Measurements from ENCODE around the gene ATP13A2.

Gene ATP13A2

GRCh38 chr1:17011439-17012307 is at the start of gene ATP13A2:
TSS of gene ATP13A2 (minus strand) at chr1:17011928. CDS start at chr1:17011738, 190 bp downstream.
- DNase-seq, result peak; percentile 88

GRCh38 chr1:17061486-17061885 is 49.8 kb upstream of the ATP13A2 start:
- DNase-seq, result no peak

DNA sequence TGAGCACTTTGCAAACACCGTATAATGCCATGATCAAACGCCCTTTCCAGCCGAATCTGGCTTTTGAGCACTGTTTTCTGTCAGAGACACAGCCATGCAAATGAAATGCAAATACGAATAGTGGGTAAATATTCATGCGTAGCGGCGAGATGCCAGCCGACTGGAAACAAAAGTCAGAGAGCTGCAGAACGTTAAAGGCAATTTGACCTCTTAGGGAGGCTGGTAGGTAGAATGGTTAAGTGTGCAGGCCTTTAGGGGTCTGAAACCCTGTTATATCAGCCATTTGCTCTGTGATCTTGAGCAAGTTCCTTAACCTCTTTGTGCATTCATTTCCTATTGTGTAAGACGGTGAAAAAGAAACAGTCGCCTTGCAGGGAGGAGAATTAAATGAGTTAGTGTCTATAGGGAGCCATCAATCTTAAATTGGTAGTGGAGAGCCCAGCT is 48.6 kb upstream of the ATP13A2 start:
- no peak for DNase-seq

DNA sequence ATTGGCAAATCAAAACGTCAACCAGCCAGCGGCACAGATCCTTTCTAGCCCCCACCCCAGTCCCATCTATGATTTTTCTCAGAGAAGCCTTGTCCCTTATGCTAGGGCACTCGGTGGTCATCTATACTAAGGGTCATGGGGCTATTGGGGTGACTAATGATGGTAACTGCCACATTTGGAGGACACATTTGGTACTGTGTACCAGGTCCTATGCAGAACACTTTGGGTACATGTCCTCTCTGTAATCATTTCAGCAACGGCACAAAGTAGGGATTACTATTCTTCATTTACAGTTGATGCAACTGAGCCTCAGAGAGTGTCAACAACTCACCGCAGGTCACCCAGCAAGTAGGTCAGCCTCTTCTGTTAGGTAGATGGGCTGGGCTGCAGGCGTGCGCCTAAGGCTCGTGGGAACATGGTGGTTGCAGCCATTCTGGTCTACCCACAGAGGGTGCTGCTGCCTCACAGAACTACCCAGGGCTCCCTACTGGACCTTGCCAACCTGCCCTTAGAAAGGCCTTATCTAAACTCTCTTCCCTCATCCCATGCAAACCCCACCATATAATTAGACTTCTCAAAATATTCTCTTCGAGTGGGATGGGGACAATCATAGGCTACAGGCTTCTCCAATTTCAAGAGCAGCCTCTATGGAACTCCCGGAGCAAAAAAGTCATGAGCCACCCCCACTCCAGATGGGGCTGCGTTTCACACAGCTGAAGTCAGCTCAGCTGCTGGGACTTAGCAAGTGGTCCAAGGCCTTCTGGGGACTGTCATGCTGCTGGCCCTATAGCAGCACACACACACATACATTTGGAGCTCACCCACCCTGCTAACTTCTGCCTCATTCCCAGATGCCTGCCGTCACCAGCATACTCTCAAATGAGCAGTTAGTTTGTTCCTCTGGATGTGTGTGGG is 47.9 kb upstream of the ATP13A2 start:
- peak; percentile 73 for DNase-seq

DNA sequence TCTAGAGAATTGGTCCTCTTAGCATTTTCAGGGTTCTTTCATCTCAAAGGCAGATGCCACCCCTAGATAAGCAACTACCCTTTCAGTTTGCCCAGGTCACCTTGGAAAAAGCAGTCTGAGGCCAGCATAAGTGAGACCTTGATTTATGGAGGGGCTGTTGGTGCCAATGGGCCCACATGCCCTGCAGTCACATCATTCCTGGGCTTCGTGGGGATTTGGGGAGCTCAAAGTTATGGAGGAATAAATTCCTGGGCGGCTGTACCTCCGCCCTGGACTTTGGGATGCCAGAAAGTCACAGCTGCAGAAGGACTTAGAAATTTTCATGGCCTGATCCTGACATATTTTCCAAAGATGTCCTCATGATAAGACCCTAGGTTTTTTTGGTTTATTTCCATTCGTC is 44.8 kb upstream of the ATP13A2 start:
- no peak for DNase-seq

- DNase-seq, result no peak
Measured at GRCh38 chr1:17055801-17056200, 44.1 kb upstream of the ATP13A2 start.

DNA sequence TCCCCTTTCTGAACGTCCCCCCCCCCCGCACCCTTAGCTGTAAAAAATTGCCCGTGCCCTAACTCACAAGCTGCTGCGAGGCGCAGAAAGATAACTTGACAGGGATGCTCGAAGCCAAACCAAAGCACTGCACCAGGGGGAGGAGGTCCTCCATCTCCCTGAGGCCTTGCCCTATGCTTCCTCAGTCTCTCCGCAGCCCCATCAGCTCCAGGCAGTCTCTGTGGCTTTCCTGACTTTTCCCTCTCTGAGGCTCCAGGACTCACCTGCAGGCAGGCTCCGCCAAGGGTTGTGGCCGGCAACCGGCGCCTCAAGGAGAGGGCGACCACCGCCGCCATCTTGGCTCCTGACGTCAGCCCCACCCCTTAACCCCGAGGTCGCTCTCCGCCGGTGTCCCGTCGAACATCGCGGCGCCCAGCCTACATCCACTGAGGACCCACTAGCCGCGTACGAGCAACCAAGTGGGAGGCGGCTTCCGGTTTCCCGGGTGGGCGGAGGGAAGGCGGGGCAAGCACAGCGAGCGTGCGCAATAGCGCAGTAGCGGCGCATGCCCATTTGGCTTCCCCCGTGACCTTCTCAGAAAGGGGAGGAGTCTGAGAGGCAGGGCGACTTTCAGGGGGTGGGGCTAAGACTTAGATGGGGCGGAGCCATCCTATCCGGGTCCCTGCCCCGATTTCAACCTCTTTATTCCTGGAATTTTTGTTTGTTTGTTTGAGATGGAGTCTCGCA is 42.1 kb upstream of the ATP13A2 start, which contains the start of gene SDHB:
TSS of gene SDHB (minus strand) at position 348 of the 726 bp plus-strand sequence. CDS start at position 335, 13 bp downstream.
- peak; percentile 98 for DNase-seq

- no peak for DNase-seq
Measured at GRCh38 chr1:17053086-17053684, 41.5 kb upstream of the ATP13A2 start.

DNA sequence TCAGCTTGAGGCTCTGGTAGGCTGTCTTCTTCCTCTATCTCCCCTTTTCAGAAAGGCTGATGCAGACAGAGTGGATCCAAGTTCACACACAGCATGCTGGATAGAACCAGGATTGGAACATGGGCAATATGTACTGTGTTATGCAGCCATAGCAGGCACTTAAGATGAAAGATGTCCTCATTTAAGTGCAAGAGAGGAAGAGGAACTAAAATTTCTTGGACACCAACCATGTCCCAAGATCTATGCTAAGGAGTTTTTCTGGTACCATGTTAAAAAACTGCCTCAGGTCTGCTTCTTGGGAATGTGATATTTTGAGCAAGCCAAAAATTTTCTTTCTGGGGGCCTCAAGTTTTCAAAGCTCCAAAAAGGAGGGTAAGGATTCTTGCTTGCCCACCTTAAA is 40.9 kb upstream of the ATP13A2 start:
- DNase-seq, result no peak

GRCh38 chr1:17052038-17052437 is 40.3 kb upstream of the ATP13A2 start:
- no peak for DNase-seq

- DNase-seq, result no peak
Measured at GRCh38 chr1:17047924-17048323, 36.2 kb upstream of the ATP13A2 start.

- no peak for DNase-seq
Measured at GRCh38 chr1:17046334-17046657, 34.6 kb upstream of the ATP13A2 start.

GRCh38 chr1:17045634-17046333 is 34.1 kb upstream of the ATP13A2 start:
- DNase-seq, result peak; percentile 57

DNA sequence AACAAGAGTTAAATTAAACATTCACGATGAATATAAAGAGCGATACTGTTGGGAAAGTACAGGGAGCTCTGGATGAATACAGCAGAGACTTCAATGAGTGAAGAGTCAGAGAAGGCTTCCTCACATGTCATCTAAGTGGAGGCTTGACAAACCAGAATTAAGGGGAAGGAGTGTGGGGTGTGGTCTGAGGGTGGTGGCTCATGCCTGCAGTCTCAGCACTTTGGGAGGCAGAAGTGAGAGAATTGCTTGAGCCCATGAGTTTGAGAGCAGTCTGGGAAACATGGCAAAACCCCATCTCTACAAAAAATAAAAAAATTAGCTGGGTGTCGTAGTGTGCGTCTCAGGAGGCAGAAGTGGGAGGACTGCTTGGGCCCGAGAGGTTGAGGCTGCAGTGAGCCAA is 33.4 kb upstream of the ATP13A2 start:
- DNase-seq, result no peak

DNA sequence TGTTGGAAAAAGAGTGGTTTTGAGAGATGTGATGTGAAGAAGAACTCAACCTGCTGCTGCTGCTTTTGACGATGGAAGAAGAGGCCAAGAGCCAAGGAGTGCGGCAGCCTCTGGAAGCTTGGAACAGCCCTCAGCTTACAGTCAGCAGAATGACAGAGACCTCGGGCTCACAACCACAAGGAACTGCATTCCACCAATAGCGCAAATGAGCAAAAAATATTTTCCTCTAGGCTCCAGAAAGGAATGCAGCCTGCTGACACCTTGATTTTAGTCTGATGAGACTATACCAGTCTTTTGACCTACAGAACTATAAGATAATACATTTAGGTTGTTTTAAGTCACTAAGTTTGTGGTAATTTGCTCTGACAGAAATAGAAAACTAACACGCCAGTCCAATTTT is 31.9 kb upstream of the ATP13A2 start:
- DNase-seq, result no peak

GRCh38 chr1:17040135-17040534 is 28.4 kb upstream of the ATP13A2 start:
- no peak for DNase-seq

- no peak for DNase-seq
Measured at GRCh38 chr1:17039522-17039921, 27.8 kb upstream of the ATP13A2 start.

DNA sequence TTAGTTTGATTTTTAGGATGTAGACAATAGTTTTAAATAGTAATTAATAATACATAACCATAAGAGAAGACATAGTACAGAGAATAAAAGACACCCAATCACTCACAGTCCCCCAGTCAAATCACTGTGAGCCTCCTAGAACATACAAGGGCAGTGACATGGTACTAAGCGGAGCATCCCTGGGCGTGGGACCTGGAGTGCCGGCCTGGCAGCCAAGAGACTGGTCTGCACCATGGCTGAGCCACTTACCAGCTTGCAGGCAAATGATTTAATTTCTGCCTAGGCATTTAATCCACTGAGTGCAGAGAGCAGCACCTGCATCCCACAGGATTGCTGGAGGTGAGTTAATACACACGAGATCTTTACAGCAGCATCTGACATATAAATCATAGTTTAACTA is 21.8 kb upstream of the ATP13A2 start:
- no peak for DNase-seq

DNA sequence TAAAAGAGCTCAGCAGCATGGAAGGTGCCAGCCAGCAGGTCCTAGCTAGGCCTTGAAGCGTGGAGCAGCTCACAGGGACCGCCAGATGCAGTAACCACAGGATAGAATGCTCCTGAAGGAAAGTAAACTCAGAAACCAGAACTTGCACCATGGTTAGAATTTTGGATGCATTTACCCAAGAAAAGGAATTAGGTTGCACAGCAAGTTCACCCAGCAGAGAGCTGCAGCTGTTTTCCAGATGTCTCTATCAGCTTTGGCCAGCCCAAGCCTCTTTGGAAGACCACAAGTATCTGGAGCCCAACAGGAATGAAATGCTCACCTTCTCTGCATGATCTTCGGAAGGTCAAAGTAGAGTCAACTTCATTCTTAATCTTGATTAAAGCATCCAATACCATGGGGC is 21.0 kb upstream of the ATP13A2 start:
- no peak for DNase-seq

DNA sequence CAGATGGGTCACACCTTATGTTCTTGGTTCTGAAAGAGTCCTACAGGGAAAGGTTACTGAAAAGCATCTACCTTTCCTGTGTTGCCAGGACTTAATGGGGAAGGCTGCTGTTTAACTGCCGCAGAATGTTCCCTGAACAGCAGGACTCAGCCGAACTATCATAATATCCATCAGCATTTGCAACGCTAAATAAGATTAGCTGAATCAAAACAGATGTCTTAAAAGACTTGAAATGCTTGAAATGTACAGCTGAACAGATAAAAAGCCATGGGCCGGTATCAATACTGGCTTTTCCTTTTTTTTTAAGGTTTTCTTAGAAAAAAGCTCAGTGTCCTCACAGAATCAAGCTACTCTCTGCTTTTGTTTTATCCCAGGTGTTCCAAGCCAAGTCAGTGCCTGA is 19.7 kb upstream of the ATP13A2 start:
- no peak for DNase-seq

DNA sequence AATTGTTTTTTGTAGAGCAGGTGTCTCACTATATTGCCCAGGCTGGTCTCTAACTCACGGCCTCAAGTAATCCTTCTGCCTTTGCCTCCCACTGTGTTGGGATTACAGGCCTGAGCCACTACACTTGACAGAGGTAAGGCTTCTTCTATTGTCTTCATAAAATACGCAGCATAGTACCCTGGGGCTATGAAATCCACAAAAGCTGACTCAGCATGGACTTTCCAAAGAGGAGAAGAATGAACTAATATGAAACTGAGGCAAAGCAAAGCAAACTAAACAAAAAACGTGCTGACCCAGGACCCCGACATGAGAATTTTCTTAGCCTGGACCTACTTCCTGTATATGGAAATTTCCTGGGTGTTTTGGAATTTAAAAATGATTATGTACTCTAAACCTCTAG is 18.5 kb upstream of the ATP13A2 start:
- DNase-seq, result no peak

GRCh38 chr1:17028662-17029188 is 17.0 kb upstream of the ATP13A2 start:
- no peak for DNase-seq
